ENCODE data around the gene ST6GALNAC3.

The ST6GALNAC3 gene

DNA sequence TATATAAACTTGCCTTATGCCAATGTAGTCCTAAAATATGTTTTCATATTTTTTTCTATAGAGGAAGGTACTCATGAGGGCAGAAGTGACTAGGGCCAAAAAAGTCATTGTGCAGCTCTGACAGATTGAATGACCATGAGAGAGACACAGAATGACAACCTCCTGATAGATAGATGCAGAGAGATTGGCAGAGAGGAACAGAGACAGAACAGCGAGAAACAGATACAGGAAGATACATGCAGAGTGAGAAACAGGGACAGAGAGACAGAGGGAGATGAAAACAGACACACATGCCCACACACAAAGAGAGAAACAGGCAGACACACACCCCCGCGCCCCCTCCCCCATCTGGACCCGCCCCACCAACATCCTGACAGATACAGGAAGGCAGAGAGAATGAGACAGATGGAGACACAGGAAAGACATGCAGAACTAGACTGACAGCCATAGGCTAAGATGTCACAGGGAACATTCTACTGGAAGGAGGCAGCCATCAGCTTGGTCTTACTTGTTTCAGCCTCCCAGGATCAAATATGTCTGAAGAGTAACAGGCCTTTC lies 211.1 kb downstream of the ST6GALNAC3 start:
- no peak for DNase-seq (ENCODE audit: low read depth, low spot score)

DNA sequence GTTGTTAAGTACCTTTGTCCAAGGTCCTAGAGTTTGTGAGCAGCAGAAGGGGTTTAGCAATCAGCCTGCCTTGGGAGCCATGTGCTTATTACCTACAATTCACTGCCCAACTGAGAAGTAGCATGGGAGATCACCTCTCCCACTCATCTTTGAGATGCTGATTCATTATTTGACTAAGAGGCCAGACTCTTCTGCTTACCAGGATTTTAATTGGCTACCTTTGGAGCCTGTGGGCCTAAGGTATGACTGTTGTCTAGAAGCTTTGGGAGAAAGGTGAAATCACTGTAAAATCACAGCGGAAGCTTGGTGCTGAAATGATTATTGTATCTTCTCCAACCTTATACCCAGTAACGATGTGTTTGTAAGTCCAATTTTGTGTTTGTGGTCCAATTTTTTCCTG lies 213.4 kb downstream of the ST6GALNAC3 start:
- no peak for DNase-seq (ENCODE audit: low read depth, low spot score)

DNA sequence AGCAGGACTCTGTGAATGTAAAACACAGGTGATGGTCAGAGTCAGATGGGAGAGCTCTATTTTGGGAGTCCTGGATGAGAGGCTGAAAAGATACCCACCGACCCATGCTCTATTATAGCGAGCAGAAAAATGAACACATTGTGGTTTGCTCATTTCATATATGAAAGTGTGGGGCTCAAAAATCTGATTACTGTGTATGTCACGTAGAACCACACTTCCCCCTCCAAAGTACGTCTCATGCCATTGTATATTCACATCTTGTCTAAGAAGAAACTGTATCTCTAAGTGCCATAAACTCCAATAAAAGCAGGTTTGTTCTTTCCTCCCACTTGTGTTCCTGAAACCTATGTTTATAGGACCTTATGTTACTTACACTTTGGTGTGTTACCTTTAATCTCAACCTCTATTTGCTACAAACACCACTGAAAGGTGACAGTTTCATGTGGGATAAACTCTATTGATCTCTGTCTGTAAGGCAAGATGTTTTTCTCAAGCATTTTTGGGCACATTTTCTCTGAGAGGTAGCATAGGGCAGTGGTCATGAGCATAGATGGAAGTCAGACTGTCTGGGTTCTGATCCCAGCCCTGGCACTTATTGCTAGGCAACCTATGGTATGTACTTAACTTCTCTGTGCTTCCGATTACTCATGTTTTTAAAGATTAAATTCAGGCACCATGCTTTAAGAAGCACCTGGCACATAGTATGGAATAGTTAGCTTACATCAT lies 214.4 kb downstream of the ST6GALNAC3 start:
- DNase-seq (ENCODE audit: low read depth, low spot score), result no peak

DNA sequence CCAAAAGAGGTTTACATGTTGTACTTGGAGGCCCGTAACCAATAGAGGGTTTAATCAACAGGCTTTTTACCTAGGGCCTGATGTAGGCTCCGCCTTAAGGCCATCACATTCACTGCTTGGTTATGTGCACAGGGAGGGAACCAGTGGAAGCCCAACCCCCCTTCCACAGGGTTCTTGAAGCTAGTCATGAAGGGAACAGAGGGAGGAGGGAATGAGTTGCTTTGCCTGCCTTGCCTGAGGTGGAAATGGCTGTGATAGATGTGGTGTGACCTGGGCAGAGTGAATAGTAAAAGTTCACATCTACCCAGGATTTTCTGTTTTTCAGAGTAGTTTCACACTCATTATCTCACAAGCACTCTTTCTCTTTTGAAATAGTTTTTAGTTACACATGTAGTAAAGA lies 215.1 kb downstream of the ST6GALNAC3 start:
- DNase-seq (ENCODE audit: low read depth, low spot score), result no peak

DNA sequence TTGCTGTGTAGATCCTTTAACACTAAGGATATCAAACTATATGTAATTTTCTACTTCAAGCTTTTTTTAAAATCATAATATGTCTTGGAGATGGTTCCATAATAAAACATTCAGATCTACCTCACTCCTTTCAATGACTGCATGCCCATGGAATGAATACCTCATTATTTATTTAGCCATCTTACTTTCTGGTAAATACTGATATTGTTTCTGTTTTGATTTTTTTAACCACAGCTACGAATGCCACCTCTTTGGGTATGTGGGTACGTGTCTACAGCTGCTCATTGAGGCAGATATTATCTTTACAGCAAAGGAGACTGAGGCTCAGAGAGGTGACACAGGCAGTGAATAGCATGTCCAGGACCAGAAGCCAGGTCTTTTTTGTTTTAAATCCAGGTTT lies 215.7 kb downstream of the ST6GALNAC3 start:
- DNase-seq (ENCODE audit: low read depth, low spot score), result no peak

DNA sequence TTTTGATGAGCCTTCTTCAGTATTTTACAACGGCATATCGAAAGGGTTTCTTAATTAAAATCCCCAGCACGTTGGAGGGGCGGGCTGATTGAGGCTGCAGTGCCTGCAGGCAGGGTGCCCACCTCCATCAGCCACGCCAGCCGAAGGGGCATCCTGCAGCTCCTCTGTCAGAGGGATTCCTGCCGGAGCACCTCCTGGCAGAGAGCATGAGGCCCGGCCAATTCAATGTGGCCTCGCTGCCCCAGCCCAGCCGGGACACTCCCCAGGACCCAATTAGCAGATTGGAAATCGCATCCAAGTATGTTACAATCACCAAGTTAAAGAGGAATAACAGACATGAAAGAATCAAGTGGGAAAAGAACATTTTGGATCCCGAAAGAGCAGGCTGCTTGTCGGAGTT lies 216.6 kb downstream of the ST6GALNAC3 start:
- no peak for DNase-seq (ENCODE audit: low read depth, low spot score)

DNA sequence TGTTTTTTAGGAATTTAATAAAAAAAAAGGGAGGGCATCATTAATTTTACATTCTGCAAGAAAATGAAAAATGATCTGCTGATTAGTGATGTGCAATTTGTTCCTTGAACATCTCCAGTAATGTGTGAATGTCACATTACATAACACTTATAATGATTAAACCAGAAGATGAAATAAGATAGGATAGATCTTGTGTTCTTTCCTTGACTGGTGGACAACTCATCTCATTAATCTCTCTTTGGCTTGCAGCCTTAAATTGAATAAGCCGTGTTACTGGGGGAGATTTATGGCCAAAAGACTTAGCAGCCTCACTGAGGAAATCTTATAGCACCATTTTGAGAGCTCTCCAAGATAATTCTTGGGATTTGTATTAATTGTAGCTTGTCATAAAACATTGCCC lies 217.2 kb downstream of the ST6GALNAC3 start:
- no peak for DNase-seq (ENCODE audit: low read depth, low spot score)

DNA sequence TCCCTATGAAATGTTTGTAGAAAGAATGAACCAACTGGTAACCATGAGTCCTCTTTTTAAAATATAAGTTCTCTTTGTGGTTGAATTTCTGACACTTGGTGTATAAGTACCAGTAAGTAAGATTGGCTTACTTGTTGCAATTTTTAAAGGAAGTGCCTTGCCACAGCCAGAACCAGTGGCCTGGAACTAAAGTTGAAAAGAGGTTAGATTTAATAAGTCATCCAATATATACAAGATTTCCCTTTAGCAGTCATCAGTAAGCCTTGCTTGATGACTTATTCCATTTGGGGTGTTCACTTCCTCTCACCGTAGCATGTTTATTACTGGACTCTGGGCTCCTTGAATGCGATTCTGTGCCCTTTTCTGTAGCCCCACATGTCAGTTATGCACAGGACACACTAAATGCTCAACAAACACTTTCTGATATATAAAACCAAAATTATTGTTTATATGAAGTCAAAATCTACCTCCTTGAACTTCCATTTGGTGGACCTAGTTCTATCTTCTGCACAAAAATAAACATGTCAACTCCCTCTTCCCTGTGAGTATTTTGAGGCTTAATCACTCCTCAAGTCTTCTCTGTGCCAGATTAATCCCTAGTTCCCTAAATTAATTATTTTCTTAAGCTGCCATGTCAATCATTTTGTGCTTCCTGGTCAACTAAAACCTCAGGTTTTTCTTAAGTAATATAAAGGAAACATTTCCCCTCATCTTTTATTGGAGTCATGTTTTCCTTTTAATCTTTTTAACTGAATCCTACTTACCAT lies 218.1 kb downstream of the ST6GALNAC3 start:
- no peak for DNase-seq (ENCODE audit: low read depth, low spot score)

DNA sequence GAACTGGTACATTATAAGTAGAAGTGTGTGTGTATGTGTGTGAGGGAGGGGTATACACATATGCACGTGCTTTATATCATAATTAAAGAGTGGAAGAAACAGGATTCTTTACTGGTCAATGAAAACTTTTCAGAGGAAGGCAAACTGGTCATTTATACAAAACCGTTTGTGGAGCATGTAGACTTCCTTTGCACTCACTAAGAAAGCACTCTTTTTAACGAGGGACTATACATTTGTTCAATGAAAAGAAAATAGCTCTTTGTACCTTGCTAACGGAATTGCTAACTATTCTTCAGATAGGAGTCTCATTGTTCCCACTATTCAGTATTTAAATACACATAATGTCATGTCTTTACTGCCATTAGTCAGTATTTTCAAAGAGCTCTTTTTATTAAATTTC lies 219.3 kb downstream of the ST6GALNAC3 start:
- DNase-seq (ENCODE audit: low read depth, low spot score), result no peak

DNA sequence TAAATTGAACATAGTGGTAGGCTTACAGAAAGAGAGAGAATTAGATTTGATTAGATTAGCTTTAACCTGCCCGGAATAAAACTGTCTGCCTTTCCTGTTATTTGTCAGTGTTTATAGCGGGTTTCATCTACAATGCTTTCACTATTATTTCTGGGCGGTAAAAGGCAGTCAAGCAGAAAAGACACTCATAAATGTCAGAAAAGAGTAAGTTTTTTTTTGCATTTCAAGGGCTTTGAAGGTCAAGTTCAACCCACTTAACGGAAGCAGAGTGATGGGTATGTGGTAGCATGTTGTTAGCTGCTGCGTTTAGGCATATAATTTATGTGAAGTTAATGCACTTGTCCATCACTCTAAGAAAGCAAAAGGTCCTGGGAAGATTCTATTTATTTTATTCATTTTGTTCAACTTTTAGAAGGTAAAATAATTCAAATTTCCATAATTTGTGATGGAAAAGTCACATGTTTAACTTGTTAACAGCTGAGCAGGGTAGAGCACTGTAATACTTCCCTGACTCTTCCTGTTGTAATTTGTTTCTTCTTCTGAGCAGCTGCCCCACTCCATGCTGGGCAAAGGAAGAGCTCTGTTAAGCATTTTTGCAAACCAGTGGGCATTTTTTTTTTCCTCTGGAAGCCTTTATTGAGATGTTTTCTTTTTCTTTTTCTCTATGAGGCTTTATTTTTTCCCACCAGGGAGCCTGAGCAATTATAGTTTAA lies 220.1 kb downstream of the ST6GALNAC3 start:
- no peak for DNase-seq (ENCODE audit: low read depth, low spot score)

DNA sequence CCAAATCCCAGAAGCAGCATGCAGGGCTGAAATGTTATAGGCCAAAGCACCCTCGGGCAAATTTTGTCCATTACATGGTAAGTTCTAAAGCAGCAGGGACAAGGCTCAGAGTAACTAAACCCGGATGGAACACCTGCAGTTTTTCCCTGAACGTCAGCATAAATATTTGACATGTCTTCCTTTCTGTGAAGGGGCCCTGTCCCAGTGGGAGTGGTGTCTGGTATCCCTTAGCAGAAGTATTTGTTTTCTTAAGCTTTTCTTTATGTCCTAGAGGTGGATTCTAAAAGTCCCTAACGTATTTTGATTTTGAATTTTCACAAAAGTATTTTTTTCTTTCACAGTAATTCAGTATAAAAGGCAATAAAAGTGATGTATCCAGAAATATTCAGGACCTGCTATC lies 223.9 kb downstream of the ST6GALNAC3 start:
- DNase-seq (ENCODE audit: low read depth, low spot score), result no peak

DNA sequence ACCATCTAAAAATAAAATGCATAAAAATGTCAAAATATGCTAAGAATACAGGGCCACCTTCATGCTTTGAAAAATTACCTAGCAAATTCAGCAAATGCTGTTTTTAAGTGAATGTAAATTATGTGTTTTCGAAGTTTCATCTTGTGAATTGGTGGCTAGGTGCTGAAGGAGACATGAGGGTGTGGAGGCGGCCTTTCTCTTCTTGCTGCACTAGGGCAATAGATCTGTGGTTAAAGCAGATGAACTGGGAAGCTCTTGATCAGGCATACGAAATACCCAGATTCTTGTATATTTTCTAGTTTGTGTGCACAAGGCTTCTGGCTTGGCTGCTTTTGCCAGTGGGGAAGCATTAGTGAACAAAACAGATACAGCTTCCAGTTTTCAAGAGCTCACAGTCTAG lies 224.5 kb downstream of the ST6GALNAC3 start:
- DNase-seq (ENCODE audit: low read depth, low spot score), result no peak

DNA sequence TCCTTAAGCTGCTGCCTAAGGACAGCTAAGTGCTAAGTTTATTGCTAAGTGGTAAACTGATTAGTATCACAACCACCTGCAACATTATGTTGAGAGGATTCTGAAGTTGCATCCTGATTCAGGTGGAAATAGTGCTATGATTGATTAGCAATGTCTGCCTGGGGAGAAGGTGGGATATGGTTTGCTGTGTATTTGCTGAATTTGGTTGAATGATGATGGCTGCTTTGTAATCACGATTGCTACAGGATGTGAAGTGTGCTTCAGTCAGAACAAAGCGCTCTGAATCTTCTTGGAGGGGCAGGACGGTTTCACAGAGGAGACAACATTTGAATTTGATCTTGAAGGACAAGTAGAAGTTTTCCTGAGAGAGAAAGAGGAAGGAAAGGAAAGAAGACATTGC lies 226.0 kb downstream of the ST6GALNAC3 start:
- DNase-seq (ENCODE audit: low read depth, low spot score), result no peak

DNA sequence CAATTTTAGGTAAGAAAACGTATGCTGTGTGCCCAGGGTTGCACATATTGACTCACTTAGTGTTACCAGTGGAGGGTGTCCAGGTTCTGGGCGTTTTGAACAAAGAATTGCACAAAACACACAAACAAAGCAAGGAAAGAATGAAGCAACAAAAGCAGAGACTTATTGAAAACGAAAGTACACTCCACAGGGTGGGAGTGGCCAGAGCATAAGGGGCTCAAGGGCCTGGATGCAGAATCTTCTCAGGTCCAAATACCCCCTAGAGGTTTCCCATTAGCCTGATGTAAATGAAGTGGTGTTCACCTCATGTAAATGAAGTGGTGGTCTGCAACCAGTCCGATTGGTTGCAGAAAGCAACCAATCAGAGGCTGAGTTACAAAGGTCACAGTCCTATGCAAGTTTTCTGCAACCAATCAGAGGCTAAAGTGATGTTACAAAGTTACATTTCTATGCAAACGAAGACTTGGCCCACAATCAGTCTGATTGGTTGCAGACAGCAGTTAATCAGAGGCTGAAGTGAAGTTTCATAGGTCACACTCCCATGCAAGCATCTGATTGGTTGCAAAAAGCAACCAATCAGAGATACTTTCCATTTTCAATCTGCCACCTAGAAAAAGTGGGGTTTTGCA lies 228.3 kb downstream of the ST6GALNAC3 start:
- no peak for DNase-seq (ENCODE audit: low read depth, low spot score)

DNA sequence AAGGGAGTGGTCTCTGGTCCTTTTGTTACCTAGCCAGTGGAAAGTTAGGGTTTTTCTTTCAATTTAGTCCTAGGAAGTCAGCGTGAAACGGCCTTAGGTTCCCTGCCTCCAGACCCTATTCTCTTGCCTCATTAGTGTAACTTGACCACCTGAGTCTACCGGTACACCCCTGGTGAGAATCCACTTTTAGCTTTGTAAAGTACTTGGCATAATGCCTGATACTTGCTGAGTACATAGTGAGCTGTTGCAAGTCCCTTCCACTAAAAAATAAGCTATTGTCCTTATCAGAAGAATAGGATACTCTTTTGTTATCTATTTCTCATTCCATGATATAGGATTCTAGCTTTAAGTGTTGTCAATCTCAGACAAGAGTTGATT lies 228.8 kb downstream of the ST6GALNAC3 start:
- no peak for DNase-seq (ENCODE audit: low read depth, low spot score)

DNA sequence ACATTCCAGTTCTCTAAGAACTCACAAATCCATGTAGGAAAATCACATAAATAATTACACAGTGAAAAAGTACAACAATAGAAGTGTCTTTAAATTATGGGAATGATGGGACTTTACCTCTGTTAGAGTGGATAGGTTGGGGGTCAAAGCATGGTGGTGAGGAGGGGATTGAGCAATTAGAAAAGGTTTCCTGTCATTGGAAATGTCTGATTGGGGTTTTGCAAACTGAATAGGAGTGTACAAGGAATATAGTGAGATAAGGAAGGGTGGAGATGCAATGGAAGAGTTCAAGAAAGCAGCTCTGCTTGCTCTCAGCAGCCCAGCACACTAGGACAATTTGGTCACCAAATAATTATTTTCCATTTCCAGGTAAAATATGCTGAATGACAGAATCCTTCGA lies 238.8 kb downstream of the ST6GALNAC3 start:
- DNase-seq (ENCODE audit: low read depth, low spot score), result no peak

DNA sequence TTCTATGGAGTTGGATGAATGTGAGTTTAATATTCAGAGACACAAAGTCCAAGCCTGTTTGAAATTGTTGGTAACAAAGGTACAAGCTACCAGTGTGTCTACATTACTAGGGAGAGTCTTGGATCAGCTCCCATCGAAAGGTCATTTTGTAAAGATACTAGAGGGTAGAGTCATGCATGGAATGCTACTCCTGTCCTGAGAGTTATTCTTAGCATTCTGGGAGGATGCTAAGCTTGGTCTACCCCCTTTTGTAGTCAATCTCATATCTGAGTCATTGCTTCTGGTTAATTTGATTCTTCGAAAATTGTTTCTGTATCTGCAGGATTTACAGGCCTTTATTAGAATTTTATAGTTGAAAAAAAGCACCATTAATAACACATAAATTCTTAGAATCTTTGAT lies 240.2 kb downstream of the ST6GALNAC3 start:
- no peak for DNase-seq (ENCODE audit: low read depth, low spot score)

DNA sequence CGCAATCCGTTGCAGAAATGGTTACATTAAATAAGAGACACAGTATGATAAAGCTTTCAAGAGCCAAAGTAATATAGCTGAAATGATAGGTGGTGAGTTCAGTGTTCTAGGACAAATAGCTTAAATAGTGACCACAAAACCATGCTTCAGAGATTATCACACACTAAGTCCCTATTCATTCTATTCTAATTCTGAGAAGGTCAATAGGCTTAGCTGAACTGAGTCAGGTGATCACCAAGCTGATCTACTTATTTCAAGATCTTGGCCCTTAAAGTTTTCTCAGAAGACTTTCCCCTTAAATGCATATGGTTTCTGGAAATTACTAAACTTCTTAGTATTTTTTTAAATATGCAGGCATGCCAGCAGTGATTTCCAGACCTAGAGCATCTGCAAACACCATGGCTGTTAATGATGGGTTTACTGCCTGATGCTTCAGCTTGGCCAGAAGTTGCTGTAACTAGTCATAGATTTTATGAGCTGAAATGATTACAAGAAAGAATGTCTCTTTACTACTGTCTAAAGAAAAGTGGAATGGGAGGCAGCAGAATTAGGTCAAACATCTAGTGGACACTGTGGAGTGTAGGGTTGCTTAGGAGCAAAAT lies 242.9 kb downstream of the ST6GALNAC3 start:
- DNase-seq (ENCODE audit: low read depth, low spot score), result no peak

DNA sequence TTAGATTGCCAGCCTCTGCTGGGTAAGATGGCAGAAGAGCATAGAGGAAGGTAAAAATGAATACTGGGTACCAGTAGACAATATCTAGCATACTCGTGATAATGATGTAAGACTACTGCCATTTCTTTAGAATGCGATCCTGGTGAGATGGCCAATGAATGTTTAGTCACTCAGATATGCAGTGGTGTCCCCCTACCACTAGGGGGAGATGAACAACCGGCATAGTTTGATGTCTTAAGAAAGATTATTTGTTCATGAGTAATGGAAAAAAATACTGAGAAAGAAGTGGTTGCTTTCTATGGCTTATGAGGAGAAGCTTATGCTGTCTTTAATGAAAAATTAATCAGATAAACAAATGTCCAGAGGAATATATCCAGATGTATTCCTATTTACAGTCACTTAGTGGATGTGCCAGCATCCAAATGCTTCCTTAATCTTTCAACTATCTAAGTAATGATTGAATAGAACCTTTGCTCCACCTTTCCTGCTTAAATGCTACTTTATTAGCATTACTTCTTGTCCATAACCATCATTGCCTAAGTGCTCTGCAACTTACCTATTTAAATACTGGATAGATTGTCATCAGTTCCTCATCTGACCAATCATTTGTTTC lies 256.6 kb downstream of the ST6GALNAC3 start:
- DNase-seq (ENCODE audit: low read depth, low spot score), result no peak

DNA sequence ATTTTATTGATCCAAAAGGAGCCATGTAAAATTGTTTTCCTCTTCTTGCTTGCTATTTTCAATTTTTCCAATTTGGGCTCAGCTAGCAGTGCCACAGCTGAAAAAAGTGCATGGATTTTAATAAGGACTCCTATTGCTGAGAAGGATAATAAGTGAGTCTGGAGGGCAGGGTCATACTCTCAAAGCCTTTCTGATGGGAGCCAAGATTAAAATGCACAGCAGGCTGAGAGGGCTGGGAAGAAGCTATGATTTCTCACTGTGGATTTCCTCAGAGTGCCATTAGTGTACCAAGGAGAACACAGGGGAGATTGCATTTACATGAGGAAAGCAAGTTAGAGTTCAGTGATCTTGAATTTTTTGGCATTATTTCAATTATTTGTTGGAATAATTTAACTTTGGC lies 261.3 kb downstream of the ST6GALNAC3 start:
- no peak for DNase-seq (ENCODE audit: low read depth, low spot score)

DNA sequence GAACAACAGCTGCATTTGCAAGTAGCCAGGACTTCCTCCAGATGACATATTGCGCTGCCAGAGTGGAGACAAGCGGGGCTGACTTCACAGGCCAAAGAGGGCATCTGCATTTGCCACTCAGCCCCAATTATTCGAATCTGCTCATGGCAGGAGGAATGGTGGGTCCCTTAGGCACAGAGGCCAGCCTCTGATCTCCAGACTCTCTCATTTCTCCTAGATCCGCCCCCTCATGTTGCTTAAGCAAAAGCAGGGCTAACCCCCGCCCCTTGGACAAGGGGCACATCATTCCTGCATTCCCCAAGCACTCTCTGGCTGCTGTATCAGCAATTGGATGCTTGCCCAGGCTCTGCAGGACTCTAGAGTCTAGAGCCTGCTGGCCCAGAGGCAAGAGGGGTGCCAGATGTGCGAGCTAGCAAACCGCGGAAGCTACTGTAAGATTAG lies 262.4 kb downstream of the ST6GALNAC3 start:
- no peak for DNase-seq (ENCODE audit: low read depth, low spot score)
